Astrocyte (in vitro differentiated cells and primary cell): Measurements from ENCODE around the gene SDHC. TPM values are rescaled to one million over a fixed set of nuclear protein-coding genes. Genes with fewer than 3 reads are reported as not detected.

Source experiments
- DNase-seq: peaks from one replicate; pipeline ENCODE4 v3.0.0-alpha.2; 2010; ENCODE audit warnings: low read depth
- FAIRE-seq: peaks from 2 replicates; lab custom pipeline; 2011; peaks lifted over from hg19 to GRCh38; lab: Jason Lieb, UNC
- H2AFZ ChIP-seq: 2 replicates; pipeline ENCODE4 v1.6.0; 2012; ENCODE audit warnings: low read depth, low read length, inconsistent platforms
- H3K27ac ChIP-seq: 2 replicates; pipeline ENCODE4 v1.5.1; 2011; ENCODE audit warnings: low read depth, low read length, inconsistent platforms
- H3K27me3 ChIP-seq: 2 replicates; pipeline ENCODE4 v1.6.0; 2011; ENCODE audit warnings: low read length, inconsistent platforms; ENCODE audit not compliant: insufficient read depth
- H3K36me3 ChIP-seq: 2 replicates; pipeline ENCODE4 v1.5.1; 2011; ENCODE audit warnings: low read length, inconsistent platforms; ENCODE audit not compliant: insufficient read depth
- H3K4me1 ChIP-seq: 2 replicates; pipeline ENCODE4 v1.5.1; 2011; ENCODE audit warnings: low read length, inconsistent platforms; ENCODE audit not compliant: insufficient read depth
- H3K4me2 ChIP-seq: 2 replicates; pipeline ENCODE4 v1.6.0; 2012; ENCODE audit warnings: low read length, inconsistent platforms
- H3K4me3 ChIP-seq: 2 replicates; pipeline ENCODE4 v1.5.1; 2011; ENCODE audit warnings: low read depth, mild to moderate bottlenecking, low read length, inconsistent platforms; ENCODE audit not compliant: insufficient read depth
- H3K79me2 ChIP-seq: 2 replicates; pipeline ENCODE4 v1.6.0; 2012; ENCODE audit warnings: mild to moderate bottlenecking, low read length, inconsistent platforms; ENCODE audit not compliant: insufficient read depth
- H3K9ac ChIP-seq: 2 replicates; pipeline ENCODE4 v1.6.0; 2012; ENCODE audit warnings: mild to moderate bottlenecking, low read length, inconsistent platforms
- H3K9me3 ChIP-seq: 2 replicates; pipeline ENCODE4 v1.5.1; 2012; ENCODE audit warnings: low read depth, mild to moderate bottlenecking, low read length, inconsistent platforms; ENCODE audit not compliant: insufficient read depth
- H4K20me1 ChIP-seq: 2 replicates; pipeline ENCODE4 v1.6.0; 2012; ENCODE audit warnings: low read length, inconsistent platforms; ENCODE audit not compliant: insufficient read depth
- H3K27ac Mint-ChIP-seq: one replicate; pipeline ENCODE4 v1.8.0; 2021; ENCODE audit warnings: mild to moderate bottlenecking, mixed read lengths; ENCODE audit not compliant: unreplicated experiment
- H3K27me3 Mint-ChIP-seq: one replicate; pipeline ENCODE4 v1.8.0; 2021; ENCODE audit warnings: low read depth, mixed read lengths; ENCODE audit not compliant: unreplicated experiment
- H3K36me3 Mint-ChIP-seq: one replicate; pipeline ENCODE4 v1.8.0; 2021; ENCODE audit warnings: low read depth, mixed read lengths; ENCODE audit not compliant: unreplicated experiment
- H3K4me1 Mint-ChIP-seq: one replicate; pipeline ENCODE4 v1.8.0; 2021; ENCODE audit warnings: low read depth, mixed read lengths; ENCODE audit not compliant: unreplicated experiment
- H3K4me3 Mint-ChIP-seq: one replicate; pipeline ENCODE4 v1.8.0; 2021; ENCODE audit warnings: mild to moderate bottlenecking, moderate library complexity, mixed read lengths; ENCODE audit not compliant: unreplicated experiment
- H3K9me3 Mint-ChIP-seq: one replicate; pipeline ENCODE4 v1.8.0; 2021; ENCODE audit warnings: mild to moderate bottlenecking, mixed read lengths; ENCODE audit not compliant: unreplicated experiment
- EZH2 ChIP-seq: IDR thresholded peaks from 2 replicates; pipeline ENCODE4 v1.6.1; 2012; ENCODE audit warnings: mild to moderate bottlenecking, low read length, inconsistent platforms; ENCODE audit not compliant: insufficient read depth
- total RNA-seq: library from RNA; stranded (reverse); gene quantifications from 2 replicates; pipeline ENCODE4 v1.2.1, GENCODE V29; 2021
- TF ChIP-seq, protein P1 (sequence below): IDR thresholded peaks from 2 replicates; pipeline ENCODE4 v1.5.1; 2011; ENCODE audit warnings: low read depth, mild to moderate bottlenecking, inconsistent platforms, low read length, moderate library complexity; ENCODE audit not compliant: insufficient read depth

Gene SDHC
- total RNA-seq, 1 donor from 2014 or later: 181 TPM

DNA sequence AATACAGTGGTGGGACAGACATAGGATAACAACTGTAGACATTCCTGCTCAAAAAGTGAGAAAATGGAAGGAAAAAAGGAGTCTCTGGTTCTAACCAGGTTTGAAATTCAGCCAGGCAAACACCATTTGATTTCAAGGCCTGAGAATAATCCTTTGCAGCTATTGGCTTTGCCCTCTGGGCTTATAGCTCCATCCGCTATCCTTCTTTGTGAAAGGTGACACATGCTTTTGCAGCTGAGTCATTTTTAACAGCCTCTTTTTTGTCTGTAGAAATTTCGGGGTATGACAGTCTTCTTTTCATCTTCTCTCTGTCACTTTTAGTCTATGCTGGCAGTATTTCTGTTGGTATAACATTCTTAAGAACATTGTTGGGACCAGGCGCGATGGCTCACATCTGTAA lies 16.2 kb downstream of the SDHC start:
- H3K4me1 Mint-ChIP-seq: peaks cover 8% of the 10 kb centered on the region
- FAIRE-seq: no peak

DNA sequence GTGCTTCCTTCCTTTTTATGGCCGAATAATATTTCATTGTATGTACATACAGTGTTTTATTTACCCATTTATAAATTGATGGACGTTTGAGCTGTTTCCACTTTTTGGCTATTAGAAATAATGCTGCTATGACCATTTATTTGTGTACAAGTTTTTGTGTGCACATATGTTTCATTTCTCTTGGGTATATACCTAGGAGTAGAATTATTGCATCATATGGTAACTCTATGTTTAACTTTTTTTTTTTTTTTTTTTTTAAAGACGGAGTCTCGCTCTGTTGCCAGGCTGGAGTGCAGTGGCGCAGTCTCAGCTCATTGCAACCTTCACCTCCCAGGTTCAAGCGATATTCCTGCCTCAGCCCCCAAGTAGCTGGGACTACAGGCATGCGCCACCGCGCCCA lies 19.0 kb downstream of the SDHC start:
- H3K4me3 Mint-ChIP-seq: no peak overlapping the region
- H3K36me3 ChIP-seq: peaks cover 21% of the 10 kb centered on the region

More for the DNA sequence above, 16.2 kb downstream of the SDHC start:
- Histone ChIP-seq H4K20me1 (no peaks in the 10 kb centered on the region), H3K27me3 (no peaks in the 10 kb centered on the region), H3K4me3 (no peak overlapping the region), H2AFZ (no peak overlapping the region), H3K4me1 (no peaks in the 10 kb centered on the region), H3K36me3 (peaks cover 24% of the 10 kb centered on the region), H3K9me3 (no peaks in the 10 kb centered on the region), H3K79me2 (no peaks in the 10 kb centered on the region), H3K27ac (no peak overlapping the region), H3K4me2 (no peak overlapping the region), H3K9ac (no peak overlapping the region)
- Mint-ChIP-seq H3K36me3 (peaks cover 18% of the 10 kb centered on the region), H3K9me3 (no peaks in the 10 kb centered on the region), H3K27ac (peak overlapping the region; percentile 20), H3K4me3 (no peak overlapping the region), H3K27me3 (no peaks in the 10 kb centered on the region)
- no peak for TF ChIP-seq EZH2
- TF ChIP-seq, protein P1, sequence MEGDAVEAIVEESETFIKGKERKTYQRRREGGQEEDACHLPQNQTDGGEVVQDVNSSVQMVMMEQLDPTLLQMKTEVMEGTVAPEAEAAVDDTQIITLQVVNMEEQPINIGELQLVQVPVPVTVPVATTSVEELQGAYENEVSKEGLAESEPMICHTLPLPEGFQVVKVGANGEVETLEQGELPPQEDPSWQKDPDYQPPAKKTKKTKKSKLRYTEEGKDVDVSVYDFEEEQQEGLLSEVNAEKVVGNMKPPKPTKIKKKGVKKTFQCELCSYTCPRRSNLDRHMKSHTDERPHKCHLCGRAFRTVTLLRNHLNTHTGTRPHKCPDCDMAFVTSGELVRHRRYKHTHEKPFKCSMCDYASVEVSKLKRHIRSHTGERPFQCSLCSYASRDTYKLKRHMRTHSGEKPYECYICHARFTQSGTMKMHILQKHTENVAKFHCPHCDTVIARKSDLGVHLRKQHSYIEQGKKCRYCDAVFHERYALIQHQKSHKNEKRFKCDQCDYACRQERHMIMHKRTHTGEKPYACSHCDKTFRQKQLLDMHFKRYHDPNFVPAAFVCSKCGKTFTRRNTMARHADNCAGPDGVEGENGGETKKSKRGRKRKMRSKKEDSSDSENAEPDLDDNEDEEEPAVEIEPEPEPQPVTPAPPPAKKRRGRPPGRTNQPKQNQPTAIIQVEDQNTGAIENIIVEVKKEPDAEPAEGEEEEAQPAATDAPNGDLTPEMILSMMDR: no peak
- no peak for DNase-seq

DNA sequence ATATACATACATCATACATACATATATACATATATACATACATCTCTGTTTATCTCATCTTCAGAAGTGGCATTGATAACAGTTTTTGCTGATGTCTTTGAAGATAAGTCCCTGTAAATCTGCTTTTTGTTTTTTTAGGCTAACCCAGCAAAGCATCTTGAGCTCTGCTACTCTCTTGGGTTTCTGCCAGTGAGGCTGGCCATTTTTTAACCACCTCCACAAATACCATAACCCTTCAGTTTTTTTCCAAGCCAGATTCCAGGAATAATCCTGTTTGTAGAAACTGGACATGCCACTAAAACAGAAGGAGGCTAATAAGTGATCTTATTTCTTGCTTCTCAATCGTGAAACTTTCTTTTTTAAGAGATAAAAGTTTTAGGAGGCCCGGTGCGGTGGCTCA lies 21.6 kb downstream of the SDHC start:
- H3K36me3 ChIP-seq: peaks cover 16% of the 10 kb centered on the region
- no peak overlapping the region for H3K4me3 ChIP-seq
- H3K27me3 ChIP-seq: no peaks in the 10 kb centered on the region
- no peak overlapping the region for H3K27ac ChIP-seq
- peaks cover 6% of the 10 kb centered on the region for H3K4me1 Mint-ChIP-seq
- H3K79me2 ChIP-seq: no peaks in the 10 kb centered on the region
- H3K4me1 ChIP-seq: no peaks in the 10 kb centered on the region
- no peaks in the 10 kb centered on the region for H4K20me1 ChIP-seq
- DNase-seq (peak; percentile 54), FAIRE-seq (no peak)
- no peak overlapping the region for H2AFZ ChIP-seq
- no peaks in the 10 kb centered on the region for H3K9me3 ChIP-seq
- H3K9ac ChIP-seq: no peak overlapping the region
- TF ChIP-seq, protein P1: no peak
- TF ChIP-seq EZH2: no peak
- no peaks in the 10 kb centered on the region for H3K9me3 Mint-ChIP-seq
- no peak overlapping the region for H3K4me3 Mint-ChIP-seq
- no peak overlapping the region for H3K27ac Mint-ChIP-seq
- no peaks in the 10 kb centered on the region for H3K27me3 Mint-ChIP-seq
- peaks cover 9% of the 10 kb centered on the region for H3K36me3 Mint-ChIP-seq
- H3K4me2 ChIP-seq: no peak overlapping the region

More for the DNA sequence above, 19.0 kb downstream of the SDHC start:
- Mint-ChIP-seq H3K9me3 (no peaks in the 10 kb centered on the region), H3K36me3 (peaks cover 16% of the 10 kb centered on the region), H3K27me3 (no peaks in the 10 kb centered on the region), H3K4me1 (peaks cover 14% of the 10 kb centered on the region), H3K27ac (no peak overlapping the region)
- Histone ChIP-seq H3K4me1 (no peaks in the 10 kb centered on the region), H3K79me2 (no peaks in the 10 kb centered on the region), H3K9ac (no peak overlapping the region), H3K27ac (no peak overlapping the region), H3K4me3 (no peak overlapping the region), H3K4me2 (no peak overlapping the region), H3K9me3 (no peaks in the 10 kb centered on the region), H2AFZ (no peak overlapping the region), H3K27me3 (no peaks in the 10 kb centered on the region), H4K20me1 (no peaks in the 10 kb centered on the region)
- FAIRE-seq (no peak), DNase-seq (no peak)
- TF ChIP-seq EZH2: no peak
- TF ChIP-seq, protein P1: no peak
